Thyroid gland (tissue), 4 donors: ENCODE measurements around the gene DCAF16. TPM values are rescaled to one million over a fixed set of nuclear protein-coding genes. Genes with fewer than 3 reads are reported as not detected.

Source experiments
- DNase-seq, 2 donors: peaks; one replicate each; pipeline ENCODE4 v3.0.0-alpha.2; 2019
- H3K27ac ChIP-seq, 3 donors: fragments of 200-600 bp; sonication (generic); 1 replicate in 2 of 3; 2 replicates in 1 of 3; pipeline ENCODE4 v1.5.1; 2016 to 2019; ENCODE audit warnings: mild to moderate bottlenecking in 1 of 3, moderate library complexity in 1 of 3
- H3K27me3 ChIP-seq: fragments of 200-600 bp; sonication (generic); one replicate; pipeline ENCODE4 v1.5.1; 2019
- H3K36me3 ChIP-seq, 2 donors: fragments of 200-600 bp; sonication (generic); one replicate each; pipeline ENCODE4 v1.5.1; 2016 to 2019
- H3K4me1 ChIP-seq, 2 donors: fragments of 200-600 bp; sonication (generic); one replicate each; pipeline ENCODE4 v1.5.1; 2017 to 2019
- H3K4me3 ChIP-seq, 3 donors: fragments of 200-600 bp; sonication (generic); replicated peaks in 1 of 3; 1 replicate in 2 of 3; 2 replicates in 1 of 3; pipeline ENCODE4 v1.5.1; 2016; ENCODE audit warnings: mild to moderate bottlenecking in 1 of 3
- H3K9me3 ChIP-seq: fragments of 200-600 bp; sonication (generic); one replicate; pipeline ENCODE4 v1.5.1; 2017
- CTCF ChIP-seq, 6 experiments: fragments of 200-600 bp in 3 of 6; fragments of 450-650 bp in 3 of 6; sonication (generic) in 3 of 6; IDR thresholded peaks; one replicate each; pipeline ENCODE4 v1.5.1; 2016 to 2019; ENCODE audit warnings: antibody characterized with exemption in 6 of 6, mild to moderate bottlenecking in 2 of 6, inconsistent platforms in 1 of 6, moderate library complexity in 1 of 6
- POLR2A ChIP-seq, 2 donors: fragments of 450-650 bp; IDR thresholded peaks; one replicate each; pipeline ENCODE4 v1.6.1; 2017; ENCODE audit warnings: antibody characterized with exemption in 2 of 2, mild to moderate bottlenecking in 2 of 2, moderate library complexity in 1 of 2
- WGBS, 2 donors: methylation state at CpG; one replicate each; pipeline ENCODE4 v1.1.5; 2017; 5-methylcytosine and 5-hydroxymethylcytosine counted together
- intact Hi-C: fragments of 100-400 bp; cut with DNase I; formaldehyde crosslinking; loops from one replicate; pipeline ENCODE4 v1.15.1; 2023
- total RNA-seq, 4 donors: library from RNA; depleted of rRNA; stranded (reverse); fragments of >200 nt; gene quantifications; one replicate each; pipeline ENCODE4 v1.2.3, GENCODE V29; 2016

The DCAF16 gene
- total RNA-seq, 4 donors from 2014 or later = 26.2 to 79.1 (median 42.9) TPM

DNA sequence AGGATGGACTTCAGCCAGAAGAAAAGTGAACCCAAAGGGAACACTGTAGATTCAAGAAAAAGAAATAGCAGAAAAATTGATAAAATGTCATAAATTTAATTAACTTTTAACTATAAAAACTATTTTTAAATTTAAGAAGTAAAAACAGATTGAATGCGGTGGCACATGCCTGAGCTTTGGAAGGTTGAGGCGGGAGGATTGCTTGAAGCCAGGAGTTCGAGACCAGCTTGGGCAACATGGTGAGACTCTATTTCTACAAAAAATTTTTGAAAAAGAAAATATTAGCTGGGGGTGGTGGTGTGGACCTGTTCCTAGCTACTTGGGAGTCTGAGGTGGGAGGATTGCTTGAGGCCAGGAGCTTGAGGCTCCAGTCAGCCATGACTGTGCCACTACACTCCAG is 32.1 kb downstream of the DCAF16 start:
- no peak overlapping the region for H3K27ac ChIP-seq
- no peak for TF ChIP-seq CTCF (IDR thresholded peaks at IDR 0.05)
- TF ChIP-seq POLR2A (IDR thresholded peaks at IDR 0.05) = no peak
- DNase-seq = no peak
- H3K36me3 ChIP-seq = no peaks in the 10 kb centered on the region
- intact Hi-C loops = no loop called here
- no peaks in the 10 kb centered on the region for H3K9me3 ChIP-seq
- H3K4me3 ChIP-seq = no peak overlapping the region
- 95 to 98% methylated on average over 3 of the region's 3 CpGs for WGBS, 2 donors
- no peaks in the 10 kb centered on the region for H3K27me3 ChIP-seq
- H3K4me1 ChIP-seq = peaks cover 12% of the 10 kb centered on the region in 2 donors

GRCh38 chr4:17773135-17773698 is 37.3 kb downstream of the DCAF16 start:
- H3K36me3 ChIP-seq = no peaks in the 10 kb centered on the region
- no peak for DNase-seq
- intact Hi-C loops = no loop called here
- no peak overlapping the region for H3K27ac ChIP-seq
- H3K9me3 ChIP-seq = no peaks in the 10 kb centered on the region
- H3K4me1 ChIP-seq = no peaks in the 10 kb centered on the region
- no peak for TF ChIP-seq CTCF (IDR thresholded peaks at IDR 0.05)
- no peak for TF ChIP-seq POLR2A (IDR thresholded peaks at IDR 0.05)
- 48 to 60% methylated on average over 10 of the region's 10 CpGs for WGBS, 2 donors
- H3K4me3 ChIP-seq = no peak overlapping the region
- no peaks in the 10 kb centered on the region for H3K27me3 ChIP-seq

GRCh38 chr4:17771284-17771908 is 39.2 kb downstream of the DCAF16 start:
- DNase-seq = no peak
- no peak overlapping the region for H3K4me3 ChIP-seq
- 37 to 39% methylated on average over 7 to 8 of the region's 8 CpGs for WGBS, 2 donors

GRCh38 chr4:17770845-17771244 is 39.7 kb downstream of the DCAF16 start:
- no peak for DNase-seq
- Histone ChIP-seq H3K9me3 (no peaks in the 10 kb centered on the region), H3K4me1 (no peaks in the 10 kb centered on the region), H3K36me3 (no peaks in the 10 kb centered on the region), H3K27me3 (no peaks in the 10 kb centered on the region), H3K4me3 (no peak overlapping the region), H3K27ac (no peak overlapping the region)
- 84 to 86% methylated on average over 4 of the region's 4 CpGs for WGBS, 2 donors
- no peak for TF ChIP-seq POLR2A (IDR thresholded peaks at IDR 0.05)
- TF ChIP-seq CTCF (IDR thresholded peaks at IDR 0.05) = no peak
- intact Hi-C loops = no loop called here

More at GRCh38 chr4:17771284-17771908, 39.2 kb downstream of the DCAF16 start:
- H3K9me3 ChIP-seq = no peaks in the 10 kb centered on the region
- TF ChIP-seq POLR2A (IDR thresholded peaks at IDR 0.05) (no peak), CTCF (IDR thresholded peaks at IDR 0.05) (no peak)
- no peak overlapping the region for H3K27ac ChIP-seq
- H3K4me1 ChIP-seq = no peaks in the 10 kb centered on the region
- no peaks in the 10 kb centered on the region for H3K27me3 ChIP-seq
- no peaks in the 10 kb centered on the region for H3K36me3 ChIP-seq
- intact Hi-C loops = no loop called here

- no peaks in the 10 kb centered on the region for H3K4me1 ChIP-seq
- DNase-seq = no peak
- intact Hi-C loops = no loop called here
- H3K27me3 ChIP-seq = no peaks in the 10 kb centered on the region
- no peaks in the 10 kb centered on the region for H3K36me3 ChIP-seq
- no peak for TF ChIP-seq POLR2A (IDR thresholded peaks at IDR 0.05)
- no peak for TF ChIP-seq CTCF (IDR thresholded peaks at IDR 0.05)
- H3K27ac ChIP-seq = no peak overlapping the region
- H3K9me3 ChIP-seq = no peaks in the 10 kb centered on the region
- no peak overlapping the region for H3K4me3 ChIP-seq
- 36 to 52% methylated on average over 8 of the region's 8 CpGs for WGBS, 2 donors
Observed at GRCh38 chr4:17769406-17770174, 41.0 kb downstream of the DCAF16 start.
